ENCODE data around the gene IFT43. TPM values are rescaled to one million over a fixed set of nuclear protein-coding genes. Genes with fewer than 3 reads are reported as not detected.

The IFT43 gene
- total RNA-seq, 1 experiment from 2014 or later: 98.8 TPM

DNA sequence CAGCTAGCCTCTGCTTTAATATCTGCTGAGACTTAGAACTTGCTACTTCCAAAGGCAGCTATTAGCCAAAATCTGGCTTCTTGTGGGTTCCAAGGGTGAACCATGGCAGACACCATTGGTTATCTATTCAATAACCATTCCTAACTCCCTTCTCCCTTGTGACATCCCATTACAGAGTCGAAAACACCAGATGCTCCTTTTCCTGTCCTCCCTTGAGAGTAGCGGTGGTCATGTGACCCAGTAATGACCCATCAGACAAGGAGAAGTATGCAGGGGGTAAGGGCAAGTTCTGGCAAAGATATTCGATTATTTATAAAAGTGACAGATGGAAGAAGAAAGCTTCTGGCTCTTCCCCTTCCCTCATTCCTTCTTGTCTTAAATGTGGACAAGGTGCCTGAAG is 23.9 kb upstream of the IFT43 start:
- Histone ChIP-seq H3K4me3 (no peak overlapping the region), H3K4me1 (replicated peaks; ENCODE audit: insufficient read depth) (no peaks in the 10 kb centered on the region), H3K9me3 (ENCODE audit: insufficient read depth, low read depth) (no peaks in the 10 kb centered on the region), H3K9me2 (ENCODE audit: insufficient read depth) (no peaks in the 10 kb centered on the region), H3K79me2 (ENCODE audit: low read depth) (no peaks in the 10 kb centered on the region), H4K20me1 (ENCODE audit: insufficient read depth) (no peaks in the 10 kb centered on the region), H3K36me3 (ENCODE audit: low read depth) (no peaks in the 10 kb centered on the region), H3K27me3 (ENCODE audit: insufficient read depth, low read depth) (no peaks in the 10 kb centered on the region), H3K4me2 (no peak overlapping the region), H3K27ac (no peak overlapping the region), H2AFZ (no peak overlapping the region), H3F3A (ENCODE audit: insufficient read depth, low read depth) (no peaks in the 10 kb centered on the region)
- no TSS peak for BruUV-seq (replicated peaks)
- intact Hi-C loops (cut with micrococcal nuclease; ENCODE audit: unreplicated experiment): no loop called here
- no peak for TF ChIP-seq CTCF (conservative IDR thresholded peaks at IDR 0.05)
- no peak for TF ChIP-seq EZH2 (IDR thresholded peaks at IDR 0.05; ENCODE audit: low read depth)
- CTCF ChIA-PET: no interaction called here
- POLR2A ChIA-PET (ENCODE audit: unreplicated experiment): no interaction called here
- DNase-seq: no peak

DNA sequence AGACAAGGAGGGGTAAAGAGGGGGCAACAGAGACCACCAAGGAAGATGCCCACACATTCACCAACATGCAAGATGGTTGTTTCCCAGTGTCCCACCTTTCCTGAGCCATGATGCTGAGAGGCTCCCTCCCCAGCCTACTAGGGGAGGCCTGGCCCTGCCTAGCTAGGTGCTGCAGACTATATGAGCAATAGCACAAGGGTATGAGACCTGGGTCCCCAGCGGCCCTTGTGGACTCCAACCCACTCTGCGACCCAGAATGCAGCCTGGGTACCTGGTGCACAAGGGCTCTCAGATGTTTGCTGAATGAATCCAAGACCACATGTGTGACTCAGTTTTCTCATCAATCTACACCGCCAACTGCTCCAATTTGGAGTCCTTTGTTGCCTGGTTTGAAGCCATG is 17.7 kb upstream of the IFT43 start:
- no peak overlapping the region for H3K27ac ChIP-seq
- no peaks in the 10 kb centered on the region for H3K9me2 ChIP-seq (ENCODE audit: insufficient read depth)
- H3K36me3 ChIP-seq (ENCODE audit: low read depth): no peaks in the 10 kb centered on the region

DNA sequence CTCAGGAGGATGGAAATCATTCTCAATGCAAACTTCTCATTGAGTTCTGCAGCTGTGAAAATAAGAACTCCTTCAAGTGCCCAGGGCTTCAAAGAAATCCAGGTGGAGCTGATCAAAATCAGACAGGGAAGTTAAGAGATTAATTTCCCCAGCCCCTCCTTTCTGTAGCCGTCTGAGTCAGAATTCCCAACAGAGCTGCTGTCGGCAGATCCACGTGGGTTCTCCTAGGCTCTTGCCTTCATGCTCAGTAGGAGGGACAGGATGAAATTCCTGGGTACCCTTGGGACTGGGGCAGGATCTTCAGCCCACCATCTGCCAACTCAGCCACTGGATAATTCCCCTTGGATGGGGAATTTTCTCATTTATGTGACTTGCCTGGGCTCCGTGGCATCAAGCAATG is 17.1 kb upstream of the IFT43 start:
- DNase-seq: no peak
- Histone ChIP-seq H3K4me2 (no peak overlapping the region), H2AFZ (no peak overlapping the region), H3K4me1 (replicated peaks; ENCODE audit: insufficient read depth) (no peaks in the 10 kb centered on the region), H3K4me3 (no peak overlapping the region), H3K27me3 (ENCODE audit: insufficient read depth, low read depth) (no peaks in the 10 kb centered on the region), H3K9me3 (ENCODE audit: insufficient read depth, low read depth) (no peaks in the 10 kb centered on the region), H3F3A (ENCODE audit: insufficient read depth, low read depth) (no peaks in the 10 kb centered on the region), H4K20me1 (ENCODE audit: insufficient read depth) (no peaks in the 10 kb centered on the region), H3K9me2 (ENCODE audit: insufficient read depth) (no peaks in the 10 kb centered on the region), H3K27ac (no peak overlapping the region), H3K36me3 (ENCODE audit: low read depth) (no peaks in the 10 kb centered on the region), H3K79me2 (ENCODE audit: low read depth) (no peaks in the 10 kb centered on the region)
- ChIA-PET POLR2A (ENCODE audit: unreplicated experiment) (no interaction called here), CTCF (interaction anchor here (0.9 kb wide), 1 partner anchor 390 kb away, joined by 5 read pairs; the partner anchor contains the start of gene FLVCR2)
- TF ChIP-seq EZH2 (IDR thresholded peaks at IDR 0.05; ENCODE audit: low read depth): no peak
- TF ChIP-seq CTCF (conservative IDR thresholded peaks at IDR 0.05): no peak
- intact Hi-C loops (cut with micrococcal nuclease; ENCODE audit: unreplicated experiment): no loop called here
- no TSS peak for BruUV-seq (replicated peaks)

More for the DNA sequence above, 17.7 kb upstream of the IFT43 start:
- intact Hi-C loops (cut with micrococcal nuclease; ENCODE audit: unreplicated experiment): no loop called here
- BruUV-seq (replicated peaks): no TSS peak
- CTCF ChIA-PET: no interaction called here
- Histone ChIP-seq H3K79me2 (ENCODE audit: low read depth) (no peaks in the 10 kb centered on the region), H3K4me1 (replicated peaks; ENCODE audit: insufficient read depth) (no peaks in the 10 kb centered on the region), H3K4me3 (no peak overlapping the region), H3K27me3 (ENCODE audit: insufficient read depth, low read depth) (no peaks in the 10 kb centered on the region), H3K9me3 (ENCODE audit: insufficient read depth, low read depth) (no peaks in the 10 kb centered on the region), H2AFZ (no peak overlapping the region), H3K4me2 (no peak overlapping the region), H3F3A (ENCODE audit: insufficient read depth, low read depth) (no peaks in the 10 kb centered on the region), H4K20me1 (ENCODE audit: insufficient read depth) (no peaks in the 10 kb centered on the region)
- no peak for DNase-seq
- TF ChIP-seq CTCF (conservative IDR thresholded peaks at IDR 0.05): no peak
- TF ChIP-seq EZH2 (IDR thresholded peaks at IDR 0.05; ENCODE audit: low read depth): no peak
- POLR2A ChIA-PET (ENCODE audit: unreplicated experiment): no interaction called here

Measured in PC-9 (cell line).